Pulmonary artery endothelial cell (primary cell): ENCODE measurements around the gene GPATCH11. TPM values are rescaled to one million over a fixed set of nuclear protein-coding genes. Genes with fewer than 3 reads are reported as not detected.

Source experiments
- DNase-seq: peaks from one replicate; pipeline ENCODE4 v3.0.0-alpha.2; 2011; ENCODE audit warnings: low read depth, low spot score
- total RNA-seq: library from RNA; depleted of rRNA; stranded (reverse); fragments of >200 nt; gene quantifications from 2 replicates; pipeline ENCODE4 v1.2.3, GENCODE V29; 2014

The GPATCH11 gene
- total RNA-seq, 1 donor from 2014 or later, result 7.3 TPM

GRCh38 chr2:37105150-37105549 is 20.8 kb downstream of the GPATCH11 start:
- no peak for DNase-seq

GRCh38 chr2:37109523-37109922 is 25.2 kb downstream of the GPATCH11 start:
- DNase-seq, result no peak

- DNase-seq, result no peak
Measured at GRCh38 chr2:37110306-37111212, 26.2 kb downstream of the GPATCH11 start.

- DNase-seq, result no peak
Measured at GRCh38 chr2:37111958-37112357, 27.6 kb downstream of the GPATCH11 start.

GRCh38 chr2:37117566-37117965 is 33.2 kb downstream of the GPATCH11 start:
- no peak for DNase-seq

- no peak for DNase-seq
Measured at GRCh38 chr2:37119157-37119556, 34.8 kb downstream of the GPATCH11 start.

GRCh38 chr2:37125416-37125815 is 41.1 kb downstream of the GPATCH11 start:
- DNase-seq, result no peak

GRCh38 chr2:37132914-37133313 is 48.6 kb downstream of the GPATCH11 start:
- no peak for DNase-seq

GRCh38 chr2:37142546-37142945 is 58.2 kb downstream of the GPATCH11 start:
- DNase-seq, result no peak

- DNase-seq, result no peak
Measured at GRCh38 chr2:37143974-37144373, 59.7 kb downstream of the GPATCH11 start.

- DNase-seq, result no peak
Measured at GRCh38 chr2:37146062-37146461, 61.7 kb downstream of the GPATCH11 start.

GRCh38 chr2:37148325-37148724 is 64.0 kb downstream of the GPATCH11 start:
- no peak for DNase-seq

Other genes starting within 250 kb of the GPATCH11 start
- 19.6 and 34.3 TPM in 2 replicates for gene STRN, start 118.0 kb upstream of the GPATCH11 start, total RNA-seq
- gene HEATR5B, start 146 bp upstream of the GPATCH11 start, total RNA-seq, result 27.1 and 32.5 TPM in 2 replicates
- gene EIF2AK2, start 72.5 kb downstream of the GPATCH11 start, total RNA-seq, result 29.4 and 36.9 TPM in 2 replicates
- not detected in 2 replicates for gene SULT6B1, start 104.2 kb downstream of the GPATCH11 start, total RNA-seq
- 11.1 and 12.5 TPM in 2 replicates for gene CEBPZOS, start 112.0 kb downstream of the GPATCH11 start, total RNA-seq
- gene CEBPZ, start 147.1 kb downstream of the GPATCH11 start, total RNA-seq, result 49.6 and 69.3 TPM in 2 replicates
- 14.4 and 16.5 TPM in 2 replicates for gene NDUFAF7, start 147.1 kb downstream of the GPATCH11 start, total RNA-seq
- 84.1 and 88.3 TPM in 2 replicates for gene PRKD3, start 240.3 kb downstream of the GPATCH11 start, total RNA-seq